HG02840 (cell line): ENCODE measurements around the gene ATP5F1C.
"Not testable (repeated sequence)": the region's sequence is repeated elsewhere in the genome, so short reads cannot be mapped to it uniquely, and the experiment has no call there.

ENCODE experiments used
- ATAC-seq: cut with Tn5 transposase; IDR thresholded peaks from one replicate; pipeline ENCODE4 v1.9.1; 2021; ENCODE audit warnings: mild to moderate bottlenecking, moderate library complexity, moderate number of reproducible peaks; ENCODE audit not compliant: unreplicated experiment, low FRiP score

ATP5F1C gene

GRCh38 chr10:7787857-7788638, at the start of gene ATP5F1C, which contains the start of gene KIN:
Gene ATP5F1C, plus strand, starts transcription at chr10:7788177. Its CDS starts 31 bp downstream, at chr10:7788208.
Gene KIN, minus strand, starts transcription at chr10:7787993. Its CDS starts 60 bp downstream, at chr10:7787933.
- peak; percentile 98 for ATAC-seq

DNA sequence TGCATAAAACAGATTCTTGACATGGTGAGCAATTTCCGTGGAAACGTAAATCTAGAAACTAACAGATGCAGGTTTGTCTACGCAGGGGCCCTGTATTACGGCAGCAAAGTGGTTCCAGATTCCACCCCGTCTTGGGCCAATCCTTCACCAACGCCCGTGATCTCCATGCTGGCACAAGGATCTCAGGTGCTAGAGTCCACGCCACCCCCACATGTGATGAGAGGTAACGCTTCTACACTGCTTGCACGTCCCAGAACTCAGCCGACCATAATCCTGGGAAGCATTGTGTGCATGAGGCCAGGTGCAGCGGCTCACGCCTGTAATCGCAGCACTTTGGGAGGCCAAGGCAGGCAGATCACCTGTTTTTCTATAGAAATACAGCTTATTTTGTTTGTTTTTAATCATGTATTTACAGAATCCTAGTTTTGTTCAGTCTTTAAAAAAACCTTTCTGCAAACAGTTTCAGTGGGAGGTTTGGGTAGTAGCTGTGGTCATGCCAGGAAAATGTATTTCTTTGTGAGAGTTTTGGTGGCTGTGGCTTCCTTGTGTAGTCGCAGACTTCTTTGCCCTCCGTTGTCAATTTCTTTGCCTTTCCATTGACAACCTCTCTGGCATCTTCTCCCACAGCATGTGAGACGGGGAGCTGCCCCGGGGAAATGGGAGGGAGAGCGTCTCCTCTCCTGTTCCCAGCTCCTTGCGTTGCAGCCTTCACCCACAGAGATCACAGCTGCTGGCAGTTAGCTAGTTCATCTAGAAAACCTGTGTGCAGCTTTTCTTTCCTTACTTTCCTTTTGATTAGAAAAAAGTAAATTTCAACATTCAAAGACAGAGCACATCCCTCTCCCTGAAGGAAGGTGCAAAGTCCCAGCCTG, 49.2 kb upstream of the ATP5F1C start:
- no peak for ATAC-seq

DNA sequence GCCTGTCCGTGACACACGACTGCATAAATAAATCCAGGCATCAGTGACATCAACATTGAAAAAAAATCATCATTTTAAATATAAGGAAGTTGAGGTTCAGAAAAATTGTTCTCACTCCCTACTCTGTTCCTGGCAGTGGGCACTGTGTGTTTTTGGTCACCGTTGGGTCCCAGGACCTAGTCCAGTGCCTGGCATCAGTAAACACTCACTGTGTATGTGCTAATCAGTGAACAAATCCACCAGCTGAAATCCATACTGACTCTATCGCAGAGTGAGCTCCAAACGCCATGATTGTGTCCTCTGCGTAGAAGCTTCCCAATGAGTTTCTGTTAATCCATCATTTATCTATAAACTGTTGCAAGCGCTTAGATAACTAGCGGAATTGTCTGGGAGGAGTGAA, 43.7 kb upstream of the ATP5F1C start:
- ATAC-seq, result no peak

- not testable (repeated sequence) for ATAC-seq
Measured at GRCh38 chr10:7748637-7749036, 39.3 kb upstream of the ATP5F1C start.

GRCh38 chr10:7750222-7750621, 37.8 kb upstream of the ATP5F1C start:
- no peak for ATAC-seq

DNA sequence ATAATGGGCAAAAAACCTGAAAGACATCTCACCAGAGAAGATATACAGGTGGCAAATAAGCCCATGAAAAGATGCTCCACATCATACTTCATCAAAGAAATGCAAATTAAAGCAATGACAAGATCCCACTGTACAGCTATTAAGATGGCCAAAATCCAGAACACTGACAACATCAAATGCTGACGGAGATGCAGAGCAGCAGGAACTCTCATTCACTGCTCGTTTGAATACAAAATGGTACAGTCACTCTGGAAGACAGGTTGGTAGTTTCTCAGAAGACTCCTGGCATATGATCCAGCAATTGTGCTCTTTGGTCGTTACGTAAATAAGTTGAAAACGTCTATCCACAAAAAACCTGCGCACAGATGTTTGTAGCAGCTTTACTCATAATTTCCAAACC, 35.7 kb upstream of the ATP5F1C start:
- no peak for ATAC-seq

- ATAC-seq, result no peak
Measured at GRCh38 chr10:7755103-7755502, 32.9 kb upstream of the ATP5F1C start.

- no peak for ATAC-seq
Measured at GRCh38 chr10:7756360-7756992, 31.5 kb upstream of the ATP5F1C start.

GRCh38 chr10:7763929-7764328, 24.0 kb upstream of the ATP5F1C start:
- ATAC-seq, result no peak

DNA sequence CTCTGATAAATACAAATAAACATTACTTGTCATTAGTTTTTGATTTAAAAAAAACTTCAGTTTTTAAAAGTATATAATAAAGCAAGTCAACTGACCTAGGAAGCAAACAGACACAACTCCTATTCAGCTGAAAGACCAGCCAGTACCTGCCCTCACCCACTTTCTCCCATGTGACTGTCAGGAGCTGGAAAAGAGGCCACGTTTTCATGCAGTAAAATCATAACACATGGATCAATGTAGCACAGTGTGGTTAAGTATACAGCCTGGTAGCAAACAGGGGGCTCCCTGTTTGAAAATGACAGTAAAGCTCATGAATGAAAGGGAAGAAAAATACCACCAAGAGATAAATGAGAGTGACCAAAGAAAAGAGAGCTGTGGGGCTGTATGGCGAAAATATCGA, 21.7 kb upstream of the ATP5F1C start:
- no peak for ATAC-seq

DNA sequence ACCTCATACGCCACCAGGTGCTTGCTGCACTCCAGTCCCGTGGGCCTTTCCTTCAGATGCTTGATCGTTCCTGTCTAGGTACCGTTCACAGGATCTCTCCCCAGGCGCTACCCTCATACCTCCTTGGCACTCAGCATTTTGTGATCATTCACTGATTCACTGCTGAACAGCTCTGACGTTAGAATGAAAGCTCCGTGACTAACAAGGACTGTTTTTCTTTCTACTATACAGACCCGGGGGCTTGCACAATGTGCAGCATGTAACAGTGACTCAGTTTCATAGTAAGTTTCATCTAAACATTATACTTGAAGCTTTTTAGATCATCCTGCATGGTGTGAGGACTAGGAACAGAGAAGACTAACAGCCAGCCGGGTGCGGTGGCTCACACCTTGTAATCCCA, 20.8 kb upstream of the ATP5F1C start:
- no peak for ATAC-seq

- no peak for ATAC-seq
Measured at GRCh38 chr10:7768417-7768816, 19.6 kb upstream of the ATP5F1C start.

GRCh38 chr10:7773845-7774801, 13.9 kb upstream of the ATP5F1C start:
- no peak for ATAC-seq

- ATAC-seq, result no peak
Measured at GRCh38 chr10:7776777-7777176, 11.2 kb upstream of the ATP5F1C start.

- not testable (repeated sequence) for ATAC-seq
Measured at GRCh38 chr10:7782194-7782593, 5.8 kb upstream of the ATP5F1C start.

DNA sequence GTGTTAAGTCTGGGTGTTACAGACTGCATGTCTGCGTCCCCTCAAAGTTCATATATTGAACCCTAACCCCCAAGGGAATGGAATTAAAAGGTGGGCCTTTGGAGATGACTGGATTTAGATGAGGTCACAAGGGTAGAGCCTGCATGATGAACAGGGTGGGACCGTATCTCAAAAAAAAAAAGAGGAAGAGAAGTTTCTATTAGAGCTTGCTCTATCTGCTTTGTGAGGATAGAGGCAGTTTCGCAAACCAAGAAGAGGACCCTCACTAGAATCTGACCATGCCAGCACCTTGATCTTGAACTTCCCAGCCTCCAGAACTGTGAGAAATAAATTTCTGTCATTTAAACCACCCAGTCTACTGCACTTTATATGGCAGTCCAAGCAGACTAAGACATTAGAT, 1.5 kb upstream of the ATP5F1C start:
- ATAC-seq, result no peak

DNA sequence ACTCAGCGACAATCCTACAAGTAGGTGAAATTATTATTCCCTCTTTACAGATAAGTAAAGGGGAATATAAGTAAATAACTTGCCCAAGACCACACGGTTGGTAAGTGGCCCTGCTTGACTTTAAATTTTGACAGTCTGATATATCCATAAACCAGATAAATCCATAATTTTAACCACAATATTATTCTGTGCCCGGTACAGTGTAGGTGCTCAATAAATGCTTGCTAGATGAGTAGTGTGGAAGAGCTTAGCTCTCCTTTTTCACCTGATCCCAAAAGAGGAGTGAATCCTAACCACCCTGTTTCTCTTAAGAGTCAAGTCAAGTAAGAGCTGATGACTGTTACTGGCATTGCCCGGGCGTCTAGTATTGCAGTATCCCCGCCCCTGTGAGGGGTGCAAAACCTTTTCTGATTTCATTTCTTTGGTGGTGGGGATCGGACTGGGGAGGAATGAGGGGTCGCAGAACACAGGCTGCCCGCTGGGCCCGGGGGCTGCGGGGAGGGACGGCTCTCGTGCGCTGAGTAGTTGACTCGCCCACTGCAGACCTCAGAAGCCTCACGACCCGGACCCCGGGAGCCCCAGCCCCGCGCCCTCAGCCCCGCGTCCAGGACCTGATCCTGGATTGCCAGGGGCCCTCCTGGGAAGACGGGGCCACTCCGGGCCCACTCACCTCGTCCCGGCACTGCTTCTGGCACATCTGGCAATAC, 674 bp upstream of the ATP5F1C start:
- peak; percentile 22 for ATAC-seq

DNA sequence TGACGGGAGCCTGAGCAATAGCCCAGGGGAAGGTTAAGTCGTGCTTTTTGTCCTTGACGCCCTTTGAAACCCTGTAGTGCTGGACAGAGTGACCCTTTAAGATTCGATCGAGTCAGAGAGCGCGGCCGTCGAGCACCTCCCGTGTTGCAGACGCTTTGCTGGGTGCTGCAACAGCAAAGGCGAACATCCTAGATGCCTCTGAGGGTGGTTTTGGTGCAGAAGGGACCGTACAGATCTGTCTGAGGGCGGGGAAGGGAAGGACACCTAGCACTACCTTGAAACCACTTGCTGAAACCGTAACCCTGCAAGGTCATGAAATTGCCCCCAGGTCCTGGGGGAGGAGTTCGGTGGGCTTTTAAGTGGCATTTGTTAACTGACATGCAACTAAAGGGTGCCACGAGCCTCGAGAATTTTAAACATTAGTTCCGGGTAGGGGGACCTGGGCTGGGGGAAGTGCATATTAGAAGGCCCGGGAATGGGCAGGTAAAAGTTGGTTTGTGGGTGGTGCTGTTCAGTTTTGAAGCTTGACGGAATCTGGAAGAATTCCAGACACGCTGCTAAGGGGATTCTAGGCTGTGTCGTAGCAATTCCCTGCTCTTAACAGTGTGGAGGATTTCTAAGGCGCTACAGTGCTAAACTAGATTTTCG, 786 bp downstream of the ATP5F1C start:
- ATAC-seq, result peak; percentile 4

- ATAC-seq, result no peak
Measured at GRCh38 chr10:7789390-7789789, 1.4 kb downstream of the ATP5F1C start.
